ENCODE measurements around the gene PKP1.
A peak's percentile ranks its signal among the peaks of the same experiment; 100 is the strongest.

Gene PKP1

DNA sequence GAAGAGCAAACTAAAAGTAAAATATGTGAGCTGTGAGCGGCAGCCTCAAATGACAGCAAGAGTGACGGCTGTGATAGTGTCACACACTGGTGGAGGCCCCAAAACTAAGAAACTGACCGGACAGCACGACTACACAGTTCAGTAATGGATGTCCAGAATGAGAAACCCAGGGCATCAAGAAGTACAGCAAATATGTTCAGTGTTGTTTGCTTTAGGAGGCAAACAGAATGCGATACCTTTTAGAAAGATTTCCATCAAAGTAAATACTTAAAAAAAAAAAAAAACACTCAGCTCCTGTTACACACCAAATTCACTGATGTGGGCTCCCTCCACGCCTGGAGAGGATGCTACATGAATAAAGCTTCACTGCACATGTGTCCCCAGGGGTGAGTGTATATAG lies 1.1 kb upstream of the PKP1 start:
- DNase-seq (ENCODE audit: low spot score) = no peak

DNA sequence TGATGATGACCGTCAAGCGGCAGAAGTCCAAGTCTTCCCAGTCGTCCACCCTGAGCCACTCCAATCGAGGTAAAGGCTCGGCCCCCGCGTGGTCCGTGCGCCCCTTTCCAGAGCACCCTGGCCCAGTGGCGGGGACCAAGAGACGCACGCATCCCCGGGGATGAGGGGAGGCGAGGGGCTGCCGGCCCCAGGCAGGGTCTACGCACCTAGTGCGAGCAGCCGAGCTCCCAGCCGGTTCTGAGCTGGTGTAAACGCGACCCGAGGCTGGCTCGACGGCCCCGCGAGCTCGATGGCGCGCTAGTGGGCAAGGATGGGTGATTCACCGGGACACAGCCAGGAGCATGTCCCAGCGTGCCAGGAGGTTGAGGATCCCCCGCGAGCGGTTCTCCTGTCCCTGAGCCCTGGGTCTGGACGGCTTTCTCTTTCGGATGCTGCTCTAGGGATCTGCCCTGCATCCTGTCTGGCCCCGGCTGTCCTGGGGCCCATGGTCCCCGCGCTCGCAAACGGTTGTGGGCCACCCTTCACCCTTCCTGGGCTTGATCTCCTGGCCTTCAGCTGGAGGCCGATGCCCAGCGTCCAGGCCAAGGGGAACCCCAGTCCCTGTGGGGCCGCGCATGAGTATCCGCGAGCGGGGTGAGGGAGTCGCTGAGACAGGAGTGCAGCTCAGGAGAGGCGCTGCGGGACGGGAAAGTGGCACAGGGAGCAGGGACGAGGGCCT lies 689 bp downstream of the PKP1 start:
- no peak for DNase-seq (ENCODE audit: low spot score)

DNA sequence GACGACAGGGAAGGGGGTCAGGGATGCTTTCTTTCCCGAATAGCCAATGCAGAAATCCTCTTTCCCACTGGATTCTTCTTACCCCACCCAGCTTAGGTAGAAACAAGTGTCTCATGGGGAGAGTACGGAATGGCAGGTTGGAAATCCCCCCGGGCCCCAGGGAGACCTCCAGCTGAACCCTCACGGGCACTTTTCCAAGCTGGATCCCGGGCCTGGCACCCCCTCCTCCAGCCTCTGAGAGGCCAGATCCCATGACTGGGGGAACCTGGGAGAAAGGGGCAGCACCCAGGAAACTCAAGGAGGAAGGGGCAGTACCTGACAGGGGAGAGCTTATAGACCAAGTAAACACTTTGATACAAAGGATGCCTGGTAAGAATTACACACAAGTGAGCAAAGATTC lies 1.3 kb downstream of the PKP1 start:
- no peak for DNase-seq (ENCODE audit: low spot score)

DNA sequence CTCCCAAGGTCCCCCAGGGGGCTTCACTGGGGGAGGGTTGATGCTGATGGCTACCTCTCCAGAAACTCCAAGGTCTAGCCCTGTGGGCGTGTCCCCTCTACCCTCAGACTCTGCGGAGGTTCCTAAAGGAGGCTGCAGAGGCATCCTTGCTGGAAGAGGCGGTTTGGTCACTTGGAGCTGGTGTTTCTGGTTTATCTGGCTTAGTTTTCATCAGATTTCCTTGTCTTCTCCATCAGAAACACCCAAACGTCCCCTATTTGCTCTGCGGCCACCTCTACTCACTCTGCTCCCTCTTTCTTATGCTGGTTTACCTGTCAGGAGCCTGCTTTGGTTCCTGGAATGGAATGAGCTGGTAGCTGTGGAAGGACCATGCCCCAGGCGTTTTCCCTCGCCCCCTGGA lies 2.5 kb downstream of the PKP1 start:
- no peak for DNase-seq (ENCODE audit: low spot score)

DNA sequence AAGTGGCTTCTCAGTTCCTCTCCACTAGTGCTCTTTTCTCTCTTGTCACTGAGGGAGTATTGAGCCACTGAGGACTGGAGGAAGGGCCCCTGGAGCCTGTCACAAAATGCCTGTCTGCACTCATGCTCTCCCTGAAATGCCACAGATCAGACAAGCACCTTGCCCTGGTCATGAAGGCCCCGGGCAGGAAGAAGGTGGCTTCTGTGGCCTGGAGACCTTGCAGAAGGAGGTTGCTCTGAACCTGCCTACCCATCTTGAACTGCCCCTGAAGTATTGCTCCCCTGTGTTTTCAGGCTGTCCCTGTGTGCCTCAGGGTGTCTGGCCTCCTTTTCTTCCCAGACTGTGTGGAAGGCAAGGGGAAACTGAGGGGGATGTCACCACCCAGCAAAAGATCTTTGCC lies 3.1 kb downstream of the PKP1 start:
- no peak for DNase-seq (ENCODE audit: low spot score)

DNA sequence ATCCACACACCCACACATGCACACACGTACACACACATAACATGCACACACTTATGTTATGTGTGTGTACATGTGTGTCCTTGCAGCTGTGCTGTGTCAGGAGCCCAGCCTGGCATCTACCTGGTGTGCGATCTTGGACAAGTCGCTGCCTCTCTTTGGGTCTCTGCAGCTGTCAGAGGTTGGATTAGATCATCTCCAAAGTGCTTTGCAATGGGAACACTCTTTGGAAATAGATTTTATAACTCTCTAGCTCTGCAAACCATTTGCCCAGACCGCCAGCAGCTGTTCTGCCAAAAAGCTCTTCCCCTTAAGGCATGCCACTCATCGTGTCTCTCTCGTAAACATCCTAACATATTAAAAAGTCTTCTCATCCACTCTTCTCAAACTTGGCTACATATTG lies 4.7 kb downstream of the PKP1 start:
- no peak for DNase-seq (ENCODE audit: low spot score)

DNA sequence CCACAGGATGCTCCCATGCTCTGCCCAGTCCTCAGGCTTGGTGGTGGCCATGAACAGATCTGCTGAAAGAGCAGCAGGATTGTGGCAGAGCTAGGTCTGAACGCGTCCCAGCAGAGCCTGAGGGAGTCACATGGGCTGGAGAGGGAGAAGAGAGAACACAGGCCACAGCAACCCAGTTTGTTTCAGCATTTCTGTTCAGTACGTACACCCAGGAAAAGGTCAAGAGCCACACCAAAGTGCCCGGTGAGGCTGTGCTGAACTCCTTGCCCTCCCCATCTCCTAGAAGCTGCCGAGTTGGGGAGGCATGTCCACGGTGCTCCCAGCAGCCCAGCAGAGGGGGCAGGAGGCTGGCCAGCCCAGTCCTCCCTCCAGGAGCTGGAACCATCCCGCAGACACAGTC lies 5.5 kb downstream of the PKP1 start:
- no peak for DNase-seq (ENCODE audit: low spot score)

DNA sequence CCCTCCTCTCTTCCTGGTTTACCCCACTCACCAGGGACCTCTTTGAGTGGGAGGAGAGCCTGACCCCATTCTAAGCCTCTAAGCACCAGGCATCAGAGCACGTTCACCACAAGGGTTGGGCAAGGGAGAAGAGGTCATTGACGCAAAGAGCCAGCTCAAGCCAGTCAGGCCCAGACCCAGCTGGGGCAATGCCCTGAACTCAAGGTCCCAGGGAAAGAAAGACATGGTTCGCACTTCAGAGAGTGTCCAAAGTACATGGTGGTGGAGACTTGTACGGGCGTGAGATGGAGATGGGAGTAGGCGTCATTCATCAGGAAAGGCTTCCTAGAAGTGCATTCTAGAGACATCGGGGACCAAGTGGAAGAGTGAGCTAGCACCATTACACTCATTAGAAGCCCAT lies 7.2 kb downstream of the PKP1 start:
- DNase-seq (ENCODE audit: low spot score) = no peak

DNA sequence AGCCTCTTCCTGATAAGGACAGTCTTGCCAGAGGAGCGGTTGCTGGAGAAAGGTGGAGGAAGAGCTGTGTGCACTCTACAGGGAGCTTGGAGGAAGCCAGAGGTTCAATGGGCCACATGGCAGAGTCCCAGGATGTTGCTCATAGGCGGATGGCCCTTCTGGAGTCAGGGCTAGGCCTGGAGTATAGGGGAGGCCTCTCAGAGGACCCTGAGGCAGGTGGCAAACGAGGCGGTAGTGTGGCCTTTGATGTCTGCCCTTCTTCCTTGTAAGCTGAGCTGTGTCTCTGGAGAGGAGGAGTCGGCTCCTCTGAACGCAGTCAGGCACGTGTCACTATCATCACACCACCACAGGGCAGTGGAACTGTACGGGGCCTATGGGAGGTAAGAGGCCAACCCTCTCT lies 8.6 kb downstream of the PKP1 start:
- no peak for DNase-seq (ENCODE audit: low spot score)

DNA sequence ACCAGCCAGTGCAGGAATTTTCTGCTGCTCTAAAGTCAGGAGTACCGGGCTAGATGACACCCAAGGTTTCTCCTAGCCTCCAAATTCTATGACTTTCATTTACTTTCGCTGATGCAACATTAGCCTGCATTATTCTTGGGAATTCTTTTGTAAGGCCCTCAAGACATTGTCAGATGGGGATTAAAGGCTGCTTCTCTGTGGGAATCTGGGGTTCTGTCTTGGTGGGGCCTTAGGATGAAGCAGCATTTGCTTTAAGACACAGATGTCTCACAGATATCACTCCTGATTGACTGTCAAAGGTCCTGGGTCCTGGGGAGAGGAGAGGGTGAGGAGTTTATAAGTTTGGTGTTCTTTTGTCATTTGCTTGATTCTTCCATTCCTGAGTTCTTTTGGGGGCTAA lies 11.6 kb downstream of the PKP1 start:
- no peak for DNase-seq (ENCODE audit: low spot score)

DNA sequence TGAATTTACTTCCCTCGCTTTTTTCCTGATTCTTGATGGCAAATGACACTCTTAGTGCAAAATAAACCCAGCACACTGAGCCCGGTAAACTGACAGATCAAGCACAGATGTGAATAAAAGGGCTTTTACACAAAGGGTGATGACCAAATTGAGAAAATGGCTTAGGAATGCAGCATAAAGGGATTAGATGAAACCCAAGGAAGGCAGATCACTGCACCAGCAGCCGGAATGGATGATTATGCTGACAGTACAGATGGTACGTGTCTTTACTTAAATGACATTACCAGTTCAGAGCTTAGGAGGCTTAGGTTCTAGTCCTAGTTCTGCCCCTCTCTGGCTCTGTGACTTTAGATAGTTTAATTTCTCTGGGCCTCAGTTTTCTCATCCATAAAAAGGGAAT lies 12.0 kb downstream of the PKP1 start:
- no peak for DNase-seq (ENCODE audit: low spot score)

DNA sequence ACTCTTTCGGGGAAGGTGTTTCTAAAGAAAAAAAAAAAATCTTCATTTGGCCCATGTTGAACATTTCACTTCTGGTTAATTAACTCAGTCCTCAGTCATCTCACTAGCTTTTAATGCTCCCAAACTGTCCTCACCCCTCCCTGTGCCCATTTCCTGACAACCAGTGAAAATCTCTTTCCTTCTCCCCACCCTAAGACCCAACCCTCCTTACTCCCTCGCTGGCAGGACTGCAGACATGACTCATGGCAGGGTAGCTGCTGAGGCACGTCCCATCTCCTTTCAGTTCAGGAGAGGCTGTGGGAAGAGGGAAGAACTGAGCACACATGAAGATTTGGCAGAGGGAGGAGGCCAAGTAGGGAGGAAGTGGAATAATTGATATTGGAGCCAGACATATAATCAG lies 12.6 kb downstream of the PKP1 start:
- no peak for DNase-seq (ENCODE audit: low spot score)

DNA sequence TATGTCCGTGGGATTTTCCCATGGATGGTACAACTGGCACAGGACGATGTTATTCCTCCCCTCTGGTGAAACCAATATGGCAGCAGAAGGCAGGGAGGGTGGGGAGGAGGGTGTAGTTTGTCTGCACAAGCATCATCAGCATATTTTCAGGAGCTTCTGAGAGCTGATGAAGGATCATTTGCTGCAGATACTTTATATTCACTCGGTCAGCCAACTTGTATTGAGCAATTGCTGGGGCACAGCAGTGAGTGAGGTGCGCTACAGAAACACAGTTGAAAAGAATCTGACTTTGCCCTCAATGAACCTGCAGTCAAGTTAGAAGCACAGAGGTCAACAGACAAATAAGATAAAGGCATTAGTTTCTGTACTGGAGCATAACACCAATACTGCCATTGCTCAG lies 13.0 kb downstream of the PKP1 start:
- DNase-seq (ENCODE audit: low spot score) = no peak

DNA sequence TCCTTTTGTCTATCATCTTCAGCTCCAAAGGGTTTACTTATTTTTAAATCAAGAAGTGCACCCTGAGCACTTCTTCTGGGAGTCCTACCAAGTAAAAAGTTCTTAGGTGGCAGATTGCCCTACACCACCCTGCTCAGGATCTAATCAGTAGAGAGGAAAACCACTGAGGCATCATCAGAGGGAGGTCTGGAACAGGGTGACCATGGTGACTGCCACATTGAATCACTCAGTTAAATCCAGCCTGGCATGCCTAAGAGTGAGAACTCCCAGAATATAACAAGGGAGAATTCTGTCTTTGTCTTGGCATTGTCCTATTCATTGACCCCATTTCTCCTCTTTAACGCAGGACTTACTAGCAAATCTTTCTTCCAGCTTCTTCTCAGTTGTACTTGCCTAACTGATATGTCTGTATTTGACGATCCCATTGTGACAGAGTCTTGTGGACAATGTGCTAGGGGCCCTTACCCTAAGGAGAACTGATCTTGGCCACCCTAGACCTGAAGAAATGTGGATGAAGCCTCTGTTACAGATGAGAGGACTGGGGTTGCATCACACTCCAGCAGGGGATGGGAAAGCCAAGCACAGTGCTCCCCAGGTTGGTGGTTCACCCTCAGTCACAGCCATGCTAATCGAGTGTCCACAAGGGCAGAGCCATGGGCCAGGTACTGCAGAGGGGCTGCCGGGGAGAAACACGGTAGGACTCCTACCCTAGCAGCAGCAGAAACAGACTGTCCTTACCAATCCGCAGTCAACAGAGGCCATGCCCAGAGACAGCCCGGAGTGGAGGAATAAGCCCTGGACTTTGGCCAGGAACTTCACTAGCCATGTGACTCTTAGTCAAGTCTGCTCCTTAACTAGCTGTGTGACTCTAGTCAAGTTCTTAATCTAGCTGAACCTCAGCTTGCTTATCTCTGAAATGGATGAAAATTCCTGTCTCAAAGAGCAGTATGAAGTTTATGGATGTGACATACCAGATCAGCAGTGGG lies 15.4 kb downstream of the PKP1 start:
- DNase-seq (ENCODE audit: low spot score) = no peak

DNA sequence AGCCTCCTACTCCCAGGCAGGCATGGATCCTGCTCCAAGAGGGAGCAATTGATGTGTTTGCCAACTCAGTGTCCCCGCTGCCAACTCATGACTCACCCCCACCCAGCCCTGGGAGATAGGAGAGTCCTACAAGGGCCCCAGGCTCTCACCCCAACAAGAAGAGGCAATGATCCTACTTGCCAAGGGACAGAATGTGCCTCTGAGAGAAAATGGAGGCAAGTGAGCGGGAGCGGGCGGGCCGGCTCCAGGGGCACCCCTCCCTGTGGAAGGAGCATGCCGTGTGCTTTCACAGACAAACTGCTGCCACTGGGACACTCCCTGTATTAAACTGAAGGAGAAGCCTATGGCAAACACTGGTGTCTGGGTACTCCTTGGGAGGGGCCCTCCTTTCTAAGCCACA lies 16.7 kb downstream of the PKP1 start:
- no peak for DNase-seq (ENCODE audit: low spot score)

DNA sequence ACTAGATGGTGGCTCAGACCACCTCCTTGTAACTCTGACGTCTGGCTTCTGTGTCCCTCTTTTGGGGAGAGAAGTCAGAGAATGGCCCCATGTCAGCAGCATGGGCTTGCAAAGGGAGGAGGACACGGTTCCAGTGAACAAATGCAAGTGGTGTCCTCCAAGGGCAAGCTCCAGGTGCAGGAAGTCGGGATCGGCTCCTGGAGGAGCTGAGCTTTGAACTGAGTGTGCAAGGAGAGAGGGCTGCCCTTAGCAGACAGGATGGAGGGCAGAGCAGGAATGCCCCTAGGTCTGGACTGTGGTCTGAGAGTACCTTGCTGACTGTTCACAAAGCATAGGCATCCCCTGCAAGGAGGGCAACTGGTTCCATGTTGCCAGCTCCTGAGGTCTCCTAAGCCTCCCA lies 17.3 kb downstream of the PKP1 start:
- no peak for DNase-seq (ENCODE audit: low spot score)

DNA sequence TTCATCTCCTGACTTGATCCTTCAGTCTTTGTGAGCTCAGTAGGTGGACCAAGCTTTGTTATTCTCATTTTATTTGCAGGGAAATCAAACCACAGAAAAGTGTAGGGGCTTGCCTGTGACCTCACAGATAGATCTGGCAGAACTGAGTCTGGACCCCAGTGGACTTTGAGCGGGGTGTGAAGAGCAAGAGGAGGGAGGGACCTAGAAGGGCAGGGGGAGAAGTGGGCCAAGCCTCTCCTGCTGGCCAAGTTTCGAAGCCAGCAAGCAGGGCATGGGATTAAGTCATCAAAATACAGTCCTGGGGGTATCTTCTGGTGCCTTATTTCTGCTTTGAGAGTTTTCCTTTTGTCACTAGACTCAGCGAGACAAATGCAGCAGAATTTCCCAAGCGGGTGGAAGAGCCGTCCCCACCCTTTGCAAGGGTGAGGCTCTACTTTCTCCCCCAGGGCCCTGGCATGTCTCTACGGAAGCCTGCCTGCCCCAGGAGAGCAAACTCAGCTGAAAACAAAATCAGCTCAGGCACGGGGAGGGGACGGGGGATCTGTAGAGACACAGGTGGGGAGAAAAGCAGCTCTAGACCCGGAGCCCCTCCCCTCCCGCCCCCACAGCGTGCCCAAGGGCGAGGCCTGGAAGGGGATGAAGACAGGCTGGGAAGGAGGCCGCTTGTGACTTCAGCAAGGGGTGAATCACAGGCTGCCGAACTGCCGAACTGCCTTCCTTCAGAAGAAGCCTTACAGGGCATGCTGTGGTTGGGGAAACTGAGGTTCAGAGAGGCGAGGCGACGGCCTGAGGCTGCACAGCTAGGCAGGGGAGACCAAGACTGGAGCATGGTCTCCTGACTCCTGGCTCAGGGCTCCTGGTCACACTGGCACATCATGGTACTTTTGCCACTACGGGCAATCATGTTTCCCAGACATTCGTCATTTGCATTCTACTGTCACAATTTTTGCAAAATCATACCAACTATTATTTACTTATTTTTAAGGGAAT lies 19.2 kb downstream of the PKP1 start:
- DNase-seq (ENCODE audit: low spot score) = no peak

DNA sequence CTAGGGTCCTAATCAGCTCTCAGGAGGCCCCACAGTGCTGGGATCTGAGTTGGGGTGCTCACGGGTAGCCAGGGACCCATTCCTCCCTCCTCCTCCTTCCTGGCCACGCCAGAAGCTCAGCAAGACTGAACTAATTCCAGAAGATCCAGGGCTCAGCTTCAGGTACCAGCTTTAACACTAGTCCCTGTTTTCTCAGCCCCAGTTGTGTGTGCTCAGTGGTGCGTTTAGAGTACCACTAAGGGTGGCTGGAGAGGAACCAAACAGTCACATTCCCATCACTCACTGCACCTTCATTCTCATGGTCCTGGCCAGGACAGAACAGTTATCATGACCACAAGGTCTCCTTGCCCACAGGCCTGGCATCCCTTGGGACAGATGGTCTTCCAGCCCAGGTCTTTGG lies 20.8 kb downstream of the PKP1 start:
- DNase-seq (ENCODE audit: low spot score) = no peak

DNA sequence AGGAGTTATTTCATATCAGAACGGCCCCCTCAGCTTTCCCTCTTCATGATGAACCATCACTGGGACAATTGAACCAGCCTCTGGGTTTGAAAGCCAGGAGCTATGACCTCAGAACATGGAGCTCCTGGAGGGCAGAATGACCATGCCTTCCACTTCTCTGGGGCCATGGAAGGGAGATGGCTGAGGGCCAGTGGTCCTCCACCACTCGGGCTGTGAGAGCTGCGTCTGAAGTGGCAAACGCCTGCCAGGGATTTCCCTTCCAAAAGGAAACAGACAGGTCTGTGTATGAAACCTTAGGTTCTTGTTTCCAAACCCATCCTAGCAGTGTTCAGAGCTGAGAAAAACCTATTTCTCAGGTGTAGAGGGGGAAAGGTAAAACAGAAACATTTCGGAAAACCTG lies 22.5 kb downstream of the PKP1 start:
- no peak for DNase-seq (ENCODE audit: low spot score)

DNA sequence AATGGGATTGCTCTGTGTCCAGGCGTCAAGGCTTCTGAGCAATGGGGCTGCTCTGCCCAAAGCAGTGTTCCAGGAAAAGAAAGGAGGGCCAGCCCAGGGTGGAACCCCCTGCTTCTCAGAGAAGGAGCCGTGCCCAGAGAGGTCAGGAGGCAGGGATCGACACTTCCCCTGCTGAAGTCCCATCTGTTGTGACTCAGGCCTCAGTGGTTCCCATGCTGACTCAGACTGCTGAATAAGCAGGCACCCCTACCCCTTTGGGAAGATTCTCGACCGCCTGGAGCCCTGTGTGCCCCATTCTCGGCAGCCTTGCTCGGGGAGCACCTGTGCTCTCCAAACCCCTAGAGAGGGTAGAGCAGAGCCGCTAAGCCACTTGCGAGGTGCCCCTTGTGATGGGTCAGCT lies 23.9 kb downstream of the PKP1 start:
- DNase-seq (ENCODE audit: low spot score) = no peak

DNA sequence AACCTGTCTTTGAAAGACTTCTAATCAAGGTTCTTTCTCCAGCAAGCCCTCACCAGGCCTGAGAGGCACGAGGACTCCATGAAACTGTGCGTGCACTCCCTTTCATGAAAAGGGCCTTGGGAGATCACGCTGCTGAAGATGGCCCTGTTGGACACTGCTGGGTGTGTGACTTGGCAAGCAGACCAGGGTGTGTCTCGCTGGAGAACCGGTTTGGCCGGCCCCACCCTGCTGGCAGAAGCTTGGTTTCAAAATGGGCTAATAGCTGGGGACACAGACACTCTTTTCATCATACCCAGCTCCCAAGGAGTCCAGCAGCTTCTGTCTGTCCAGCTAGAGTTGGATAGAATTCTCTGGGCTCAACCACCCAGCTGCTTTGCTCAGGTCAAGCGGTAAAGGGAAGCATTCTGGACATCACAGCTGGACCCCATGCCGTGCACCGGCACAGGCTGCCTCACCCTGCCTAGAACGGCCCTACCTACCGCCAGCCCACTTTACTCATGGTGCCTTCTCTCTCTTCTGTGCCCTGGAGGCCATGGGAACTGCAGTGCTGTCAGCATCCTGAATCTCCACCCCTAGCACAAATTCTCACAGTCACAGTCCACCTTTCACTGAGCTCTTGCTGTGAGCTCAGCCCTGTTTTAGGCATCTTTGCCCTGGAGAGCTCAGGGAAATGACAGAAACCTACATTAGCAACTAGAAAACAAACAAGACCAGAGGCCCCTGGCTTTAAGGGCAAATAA lies 24.6 kb downstream of the PKP1 start:
- no peak for DNase-seq (ENCODE audit: low spot score)

DNA sequence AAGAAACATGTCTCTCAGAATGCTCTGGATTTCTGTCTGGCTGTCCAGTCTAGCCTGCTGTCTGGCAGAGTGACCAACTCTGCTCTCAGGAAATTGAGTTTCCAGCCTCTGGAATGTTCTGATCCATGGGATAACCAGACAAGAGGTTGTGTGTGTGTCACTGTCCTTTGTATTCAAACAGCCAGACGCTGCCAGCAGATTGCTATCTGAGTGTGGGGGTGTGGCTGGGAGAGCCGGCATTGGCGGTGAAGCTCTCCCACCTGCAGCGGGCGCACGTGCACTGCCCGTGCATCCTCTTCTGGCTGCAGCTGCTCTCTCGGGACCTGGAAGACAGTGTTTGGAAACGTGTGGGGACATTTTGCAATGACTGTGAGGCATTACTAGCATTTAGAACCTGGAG lies 26.1 kb downstream of the PKP1 start:
- DNase-seq (ENCODE audit: low spot score) = peak; percentile 82

All from ecto neural progenitor cell (in vitro differentiated cells).